GM23338 (cell line): ENCODE data around the gene GLUD2. TPM values are rescaled to one million over a fixed set of nuclear protein-coding genes. Genes with fewer than 3 reads are reported as not detected.

Experiments
- ATAC-seq: fragments of 200-7000 bp; cut with Tn5 transposase; 3 replicates; pipeline ENCODE4 v1.9.1; 2020
- DNase-seq: peaks from one replicate; pipeline ENCODE4 v3.0.0-alpha.2; 2015; ENCODE audit warnings: low spot score
- H2AFZ ChIP-seq: fragments of 200-600 bp; sonication (generic); 2 replicates; pipeline ENCODE4 v1.8.0; 2016; ENCODE audit warnings: antibody characterized with exemption, mild to moderate bottlenecking, moderate library complexity
- H3F3A ChIP-seq: fragments of 200-600 bp; sonication (generic); replicated peaks from 2 replicates; pipeline ENCODE4 v1.8.0; 2017; ENCODE audit warnings: antibody characterized with exemption, mixed run types, low read depth
- H3K27ac ChIP-seq: fragments of 200-600 bp; sonication (generic); 2 replicates; pipeline ENCODE4 v1.6.1; 2016; ENCODE audit warnings: low read depth
- H3K27me3 ChIP-seq: fragments of 200-600 bp; sonication (generic); 2 replicates; pipeline ENCODE4 v1.8.0; 2016; ENCODE audit warnings: mild to moderate bottlenecking, mixed run types, moderate library complexity; ENCODE audit not compliant: insufficient read depth
- H3K36me3 ChIP-seq: fragments of 200-600 bp; sonication (generic); 2 replicates; pipeline ENCODE4 v1.8.0; 2016; ENCODE audit warnings: mild to moderate bottlenecking; ENCODE audit not compliant: insufficient read depth
- H3K4me1 ChIP-seq: fragments of 200-600 bp; sonication (generic); 2 replicates; pipeline ENCODE4 v1.8.0; 2016; ENCODE audit warnings: mild to moderate bottlenecking, moderate library complexity; ENCODE audit not compliant: insufficient read depth
- H3K4me2 ChIP-seq: fragments of 200-600 bp; sonication (generic); 2 replicates; pipeline ENCODE4 v1.7.1; 2017; ENCODE audit warnings: mixed run types
- H3K4me3 ChIP-seq: fragments of 200-600 bp; sonication (generic); 2 replicates; pipeline ENCODE4 v1.6.1; 2016; ENCODE audit warnings: mixed run types
- H3K79me2 ChIP-seq: fragments of 200-600 bp; sonication (generic); replicated peaks from 2 replicates; pipeline ENCODE4 v1.8.0; 2017; ENCODE audit warnings: mild to moderate bottlenecking; ENCODE audit not compliant: insufficient read depth
- H3K9me2 ChIP-seq: fragments of 200-600 bp; sonication (generic); 2 replicates; pipeline ENCODE4 v1.8.0; 2017; ENCODE audit not compliant: insufficient read depth
- H4K20me1 ChIP-seq: fragments of 200-600 bp; sonication (generic); replicated peaks from 2 replicates; pipeline ENCODE4 v1.8.0; 2017; ENCODE audit warnings: mild to moderate bottlenecking; ENCODE audit not compliant: insufficient read depth
- H3K27ac Mint-ChIP-seq: 2 replicates; pipeline ENCODE4 v1.8.0; 2020; ENCODE audit warnings: inconsistent platforms, mild to moderate bottlenecking, moderate library complexity, mixed read lengths
- H3K27me3 Mint-ChIP-seq: 3 replicates; pipeline ENCODE4 v1.8.0; 2022; ENCODE audit warnings: low read depth, mild to moderate bottlenecking, moderate library complexity, mixed read lengths, inconsistent platforms; ENCODE audit not compliant: insufficient read depth, poor library complexity
- H3K36me3 Mint-ChIP-seq: 3 replicates; pipeline ENCODE4 v1.8.0; 2021; ENCODE audit warnings: low read depth, mild to moderate bottlenecking, inconsistent platforms, moderate library complexity, mixed read lengths
- H3K4me1 Mint-ChIP-seq: 3 replicates; pipeline ENCODE4 v1.8.0; 2020; ENCODE audit warnings: mild to moderate bottlenecking, inconsistent platforms, mixed read lengths
- H3K4me3 Mint-ChIP-seq: 3 replicates; pipeline ENCODE4 v1.8.0; 2021; ENCODE audit warnings: moderate library complexity, mild to moderate bottlenecking, inconsistent platforms, mixed read lengths
- H3K9me3 Mint-ChIP-seq: 3 replicates; pipeline ENCODE4 v1.8.0; 2020; ENCODE audit warnings: moderate library complexity, mild to moderate bottlenecking, inconsistent platforms, mixed read lengths
- CREB1 ChIP-seq: fragments of 250-450 bp; sonication (Bioruptor Pico); IDR thresholded peaks from 2 replicates; pipeline ENCODE4 v1.5.0; 2020; ENCODE audit warnings: low read depth, mild to moderate bottlenecking, moderate library complexity
- ETS1 ChIP-seq: IDR thresholded peaks from 2 replicates; pipeline ENCODE4 v1.6.1; 2016; ENCODE audit warnings: antibody characterized with exemption
- EZH2 ChIP-seq: fragments of 200-600 bp; sonication (generic); IDR thresholded peaks from one replicate; pipeline ENCODE4 v1.8.0; 2017; ENCODE audit warnings: antibody characterized with exemption, mild to moderate bottlenecking, low read depth; ENCODE audit not compliant: unreplicated experiment
- EZH2phosphoT487 ChIP-seq: fragments of 200-600 bp; sonication (generic); IDR thresholded peaks from one replicate; pipeline ENCODE4 v1.8.1; 2018; ENCODE audit warnings: antibody characterized with exemption; ENCODE audit not compliant: unreplicated experiment
- JUNB ChIP-seq: IDR thresholded peaks from one replicate; pipeline ENCODE4 v1.6.1; 2016; ENCODE audit warnings: antibody characterized with exemption; ENCODE audit not compliant: unreplicated experiment
- NANOG ChIP-seq: IDR thresholded peaks from 2 replicates; pipeline ENCODE4 v1.6.1; 2016; ENCODE audit warnings: antibody characterized with exemption, borderline replicate concordance
- POLR2AphosphoS5 ChIP-seq: IDR thresholded peaks from 2 replicates; pipeline ENCODE4 v1.6.1; 2016; ENCODE audit warnings: antibody characterized with exemption, low read depth
- REST ChIP-seq: IDR thresholded peaks from one replicate; pipeline ENCODE4 v1.6.1; 2018; ENCODE audit warnings: antibody characterized with exemption; ENCODE audit not compliant: unreplicated experiment
- STAT1 ChIP-seq: IDR thresholded peaks from one replicate; pipeline ENCODE4 v1.6.1; 2016; ENCODE audit warnings: antibody characterized with exemption; ENCODE audit not compliant: unreplicated experiment
- ZNF114 ChIP-seq: fragments of 250-450 bp; sonication (Bioruptor Pico); IDR thresholded peaks from 2 replicates; pipeline ENCODE4 v1.5.0; 2020; ENCODE audit warnings: mild to moderate bottlenecking, moderate library complexity
- ZNF331 ChIP-seq: fragments of 250-450 bp; sonication (Bioruptor Pico); IDR thresholded peaks from 2 replicates; pipeline ENCODE4 v1.5.0; 2020; ENCODE audit warnings: low read depth, mild to moderate bottlenecking, moderate library complexity
- ZNF462 ChIP-seq: fragments of 250-450 bp; sonication (Bioruptor Pico); IDR thresholded peaks from 2 replicates; pipeline ENCODE4 v1.5.0; 2020; ENCODE audit warnings: mild to moderate bottlenecking, moderate library complexity
- polyA plus RNA-seq: library from polyadenylated mRNA; unstranded; fragments of >200 nt; fragmentation: Nextera tagmentation; extraction: Ambion mirVana; gene quantifications from 2 replicates; pipeline ENCODE4 v1.2.1, GENCODE V29; 2016
- total RNA-seq: library from RNA; depleted of rRNA; stranded (reverse); fragments of >200 nt; shearing (Covaris generic); gene quantifications from 2 replicates; pipeline ENCODE4 v1.2.3, GENCODE V29; 2014

Gene GLUD2
- total and polyA plus RNA-seq, 2 experiments from 2014 or later: 0.16 to 1.5 TPM

- Mint-ChIP-seq H3K4me1 (no peaks in the 10 kb centered on the region), H3K27ac (no peak overlapping the region), H3K36me3 (no peaks in the 10 kb centered on the region), H3K27me3 (peaks cover 3% of the 10 kb centered on the region), H3K9me3 (no peaks in the 10 kb centered on the region), H3K4me3 (no peak overlapping the region)
- Histone ChIP-seq H3K27ac (no peak overlapping the region), H3K27me3 (no peaks in the 10 kb centered on the region), H3K4me2 (no peak overlapping the region), H3K36me3 (no peaks in the 10 kb centered on the region), H3K9me2 (no peaks in the 10 kb centered on the region), H3K4me1 (no peaks in the 10 kb centered on the region), H2AFZ (no peak overlapping the region), H4K20me1 (no peaks in the 10 kb centered on the region), H3F3A (no peaks in the 10 kb centered on the region), H3K79me2 (no peaks in the 10 kb centered on the region), H3K4me3 (no peak overlapping the region)
- TF ChIP-seq ZNF331 (CRISPR knock-in tag) (no peak), STAT1 (no peak), NANOG (no peak), CREB1 (no peak), ZNF462 (CRISPR knock-in tag) (no peak), EZH2phosphoT487 (no peak), REST (no peak), ETS1 (no peak), ZNF114 (CRISPR knock-in tag) (no peak), JUNB (no peak), EZH2 (no peak), POLR2AphosphoS5 (no peak)
- DNase-seq: no peak
- no peak for ATAC-seq
Observed at GRCh38 chrX:121013897-121014455, 33.4 kb upstream of the GLUD2 start.
